ENCODE measurements around the gene MALL. TPM values are rescaled to one million over a fixed set of nuclear protein-coding genes. Genes with fewer than 3 reads are reported as not detected.

Gene MALL
- total and polyA plus RNA-seq, 2 of the 8 experiments (the other 6 are each of a cell fraction or from before 2014, with no cell fraction given): 3.9 to 8.0 TPM

DNA sequence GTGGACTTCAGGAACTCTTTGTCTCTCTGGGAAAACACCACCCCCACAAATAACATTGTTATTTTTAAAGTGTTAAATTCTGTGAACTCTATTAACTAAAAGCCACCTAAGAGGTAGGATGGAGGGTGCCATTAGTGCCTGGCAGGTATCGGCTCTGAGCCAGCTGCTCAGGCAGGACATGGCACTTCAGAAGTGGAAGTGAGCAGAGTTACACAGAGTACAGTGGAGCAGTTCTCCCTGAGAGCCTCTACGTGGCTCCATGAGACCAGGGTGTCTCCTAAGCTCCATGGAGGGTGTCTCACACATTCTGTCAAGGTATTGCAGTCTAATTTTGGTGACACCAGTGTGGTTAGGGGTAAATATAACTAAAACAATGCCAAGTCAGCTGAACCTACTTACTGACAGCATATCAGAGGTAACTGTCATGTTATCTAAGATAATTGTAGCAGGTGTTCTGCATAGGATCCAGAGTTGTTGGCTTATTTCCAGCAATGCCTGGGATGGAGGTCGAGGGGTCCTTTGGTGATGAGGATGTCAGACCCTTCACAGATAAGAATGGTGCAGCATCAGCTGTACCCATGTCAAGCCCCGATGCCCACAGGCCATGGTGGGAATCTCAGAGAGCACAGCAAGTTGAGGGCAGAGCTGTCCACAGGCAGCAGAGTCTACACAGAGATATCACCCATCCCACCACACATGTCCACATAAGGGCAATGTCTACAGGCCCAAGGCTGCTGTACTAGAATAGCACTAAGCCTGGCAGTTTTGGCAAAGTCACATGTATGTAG is 8.6 kb upstream of the MALL start:
- DNase-seq (ENCODE audit: low read depth in 1 of 2, low spot score in 2 of 2) (no peak), FAIRE-seq (no peak)
- H3K4ac ChIP-seq (replicated peaks; ENCODE audit: insufficient read length, low read depth, low read length): no peak overlapping the region
- H3K18ac ChIP-seq (ENCODE audit: extremely low read depth, low read length): no peak overlapping the region
- no peak overlapping the region for H3K27ac ChIP-seq (ENCODE audit: low read depth, low read length)
- H3K56ac ChIP-seq (replicated peaks; ENCODE audit: insufficient read length, low read depth, low read length): no peak overlapping the region
- no peaks in the 10 kb centered on the region; a peak in 1 of 7 replicates for H3K27me3 ChIP-seq (replicated peaks in 1 of 4; ENCODE audit: control insufficient read depth in 3 of 4, extremely low read depth in 1 of 4, insufficient read depth in 3 of 4, low read length in 3 of 4)
- TF ChIP-seq BACH1 (IDR thresholded peaks at IDR 0.05; ENCODE audit: low read length) (no peak), EGR1 (IDR thresholded peaks at IDR 0.05; ENCODE audit: borderline replicate concordance, low read depth, low read length) (no peak), KDM1A (IDR thresholded peaks at IDR 0.05; ENCODE audit: borderline replicate concordance, low read length) (no peak), RFX5 (IDR thresholded peaks at IDR 0.05; ENCODE audit: borderline replicate concordance, low read depth, low read length) (no peak), CHD1 (IDR thresholded peaks at IDR 0.05; ENCODE audit: low read depth, low read length) (no peak), SIRT6 (IDR thresholded peaks at IDR 0.05; ENCODE audit: low read length) (no peak), CREB1 (IDR thresholded peaks at IDR 0.05) (no peak), CBX8 (IDR thresholded peaks at IDR 0.05; ENCODE audit: borderline replicate concordance, low read depth, low read length) (no peak), TBP (IDR thresholded peaks at IDR 0.05; ENCODE audit: low read depth, low read length) (no peak), SP1 (IDR thresholded peaks at IDR 0.05; ENCODE audit: low read depth, low read length) (no peak), SUZ12 (IDR thresholded peaks at IDR 0.05; ENCODE audit: low read length) (no peak), CBX5 (IDR thresholded peaks at IDR 0.05; ENCODE audit: low read depth, low read length) (no peak), POLR2A (IDR thresholded peaks at IDR 0.05; ENCODE audit: control extremely low read depth in 1 of 2, low read depth in 2 of 2, low read length in 2 of 2) (no peak)
- TF ChIP-seq, protein P1, sequence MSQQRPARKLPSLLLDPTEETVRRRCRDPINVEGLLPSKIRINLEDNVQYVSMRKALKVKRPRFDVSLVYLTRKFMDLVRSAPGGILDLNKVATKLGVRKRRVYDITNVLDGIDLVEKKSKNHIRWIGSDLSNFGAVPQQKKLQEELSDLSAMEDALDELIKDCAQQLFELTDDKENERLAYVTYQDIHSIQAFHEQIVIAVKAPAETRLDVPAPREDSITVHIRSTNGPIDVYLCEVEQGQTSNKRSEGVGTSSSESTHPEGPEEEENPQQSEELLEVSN (IDR thresholded peaks at IDR 0.05): no peak
- no peak overlapping the region for H2BK120ac ChIP-seq (replicated peaks; ENCODE audit: low read depth, low read length)
- 87% methylated on average over 4 of the region's 4 CpGs; no CpG with 5 or more reads in 1 of the 2 experiments for WGBS, 2 experiments (ENCODE audit: extremely low coverage in 1 of 2, insufficient coverage in 1 of 2, insufficient read length in 1 of 2, insufficient replicate concordance in 2 of 2, low coverage in 1 of 2, low lambda C conversion rate in 2 of 2, missing lambda C conversion rate in 1 of 2)
- H4K91ac ChIP-seq (replicated peaks; ENCODE audit: insufficient read length, low read length): no peak overlapping the region
- H3K9me3 ChIP-seq (ENCODE audit: insufficient read depth in 2 of 2, low read depth in 1 of 2, low read length in 1 of 2): no peaks in the 10 kb centered on the region
- no peaks in the 10 kb centered on the region for H4K20me1 ChIP-seq (replicated peaks in 1 of 2; ENCODE audit: control insufficient read depth in 1 of 2, insufficient read depth in 2 of 2, low read length in 2 of 2)
- no peak overlapping the region for H2BK15ac ChIP-seq (ENCODE audit: low read length)
- no peak overlapping the region for H3K9ac ChIP-seq (replicated peaks in 1 of 4; ENCODE audit: extremely low read depth in 1 of 4, low read depth in 3 of 4, low read length in 3 of 4)
- ChIA-PET POLR2A (ENCODE audit: partially characterized antibody) (no interaction called here), CTCF (ENCODE audit: partially characterized antibody) (interaction anchor here (1.5 to 2.6 kb wide), 3 partner anchors 8 to 33 kb away, joined by 5 to 10 read pairs (median 9); partner anchors contain the start of gene MALL)
- H3K4me1 ChIP-seq (replicated peaks in 1 of 4; ENCODE audit: control insufficient read depth in 3 of 4, insufficient read depth in 4 of 4, low read length in 3 of 4): no peaks in the 10 kb centered on the region
- H2BK20ac ChIP-seq (ENCODE audit: low read length): no peak overlapping the region
- no peak overlapping the region for H3K23ac ChIP-seq (ENCODE audit: insufficient read length)
- no peak overlapping the region for H2BK12ac ChIP-seq (ENCODE audit: low read depth, low read length)
- no peak overlapping the region for H3K4me3 ChIP-seq (ENCODE audit: extremely low read depth in 1 of 4, insufficient read depth in 2 of 4, low read depth in 3 of 4, low read length in 4 of 4)
- no peaks in the 10 kb centered on the region for H3K79me1 ChIP-seq (ENCODE audit: low read depth, low read length)
- no peak overlapping the region for H3K4me2 ChIP-seq (ENCODE audit: insufficient read depth in 1 of 2, low read depth in 2 of 2, low read length in 2 of 2)
- no peak overlapping the region for H2AK5ac ChIP-seq (ENCODE audit: low read depth, low read length)
- H3K14ac ChIP-seq (ENCODE audit: insufficient read length): no peak overlapping the region
- H2BK5ac ChIP-seq (ENCODE audit: low read depth, low read length): no peak overlapping the region
- H2AFZ ChIP-seq (ENCODE audit: low read length): no peak overlapping the region
- H4K8ac ChIP-seq (ENCODE audit: extremely low read depth, insufficient read depth, low read length): no peak overlapping the region
- no peaks in the 10 kb centered on the region for H3K79me2 ChIP-seq (ENCODE audit: control insufficient read depth in 1 of 2, insufficient read depth in 2 of 2, low read length in 2 of 2)
- no peaks in the 10 kb centered on the region for H3K23me2 ChIP-seq (ENCODE audit: low read depth, low read length)
- H4K5ac ChIP-seq (ENCODE audit: insufficient read length, low read depth, low read length): no peak overlapping the region
- H3K36me3 ChIP-seq (ENCODE audit: control insufficient read depth in 2 of 4, insufficient read depth in 4 of 4, low read length in 3 of 4): no peaks in the 10 kb centered on the region
